Lower leg skin (tissue), 3 donors: ENCODE data around the gene MLLT3.

Experiments used
- POLR2A ChIP-seq, 2 donors: fragments of 450-650 bp; IDR thresholded peaks; one replicate each; pipeline ENCODE4 v1.6.1; 2016 to 2017; ENCODE audit warnings: antibody characterized with exemption in 2 of 2, mild to moderate bottlenecking in 1 of 2, moderate library complexity in 1 of 2
- TF ChIP-seq, protein P1 (sequence below), 3 donors: fragments of 450-650 bp; IDR thresholded peaks; one replicate each; pipeline ENCODE4 v1.5.1; 2016; ENCODE audit warnings: antibody characterized with exemption in 3 of 3, mild to moderate bottlenecking in 3 of 3, moderate library complexity in 2 of 3

GRCh38 chr9:20398536-20399338 lies 223.6 kb downstream of the MLLT3 start:
- TF ChIP-seq, protein P1, sequence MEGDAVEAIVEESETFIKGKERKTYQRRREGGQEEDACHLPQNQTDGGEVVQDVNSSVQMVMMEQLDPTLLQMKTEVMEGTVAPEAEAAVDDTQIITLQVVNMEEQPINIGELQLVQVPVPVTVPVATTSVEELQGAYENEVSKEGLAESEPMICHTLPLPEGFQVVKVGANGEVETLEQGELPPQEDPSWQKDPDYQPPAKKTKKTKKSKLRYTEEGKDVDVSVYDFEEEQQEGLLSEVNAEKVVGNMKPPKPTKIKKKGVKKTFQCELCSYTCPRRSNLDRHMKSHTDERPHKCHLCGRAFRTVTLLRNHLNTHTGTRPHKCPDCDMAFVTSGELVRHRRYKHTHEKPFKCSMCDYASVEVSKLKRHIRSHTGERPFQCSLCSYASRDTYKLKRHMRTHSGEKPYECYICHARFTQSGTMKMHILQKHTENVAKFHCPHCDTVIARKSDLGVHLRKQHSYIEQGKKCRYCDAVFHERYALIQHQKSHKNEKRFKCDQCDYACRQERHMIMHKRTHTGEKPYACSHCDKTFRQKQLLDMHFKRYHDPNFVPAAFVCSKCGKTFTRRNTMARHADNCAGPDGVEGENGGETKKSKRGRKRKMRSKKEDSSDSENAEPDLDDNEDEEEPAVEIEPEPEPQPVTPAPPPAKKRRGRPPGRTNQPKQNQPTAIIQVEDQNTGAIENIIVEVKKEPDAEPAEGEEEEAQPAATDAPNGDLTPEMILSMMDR (IDR thresholded peaks at IDR 0.05) = no peak
- TF ChIP-seq POLR2A (IDR thresholded peaks at IDR 0.05) = no peak
